Measurements from ENCODE around the gene LRMDA. TPM values are rescaled to one million over a fixed set of nuclear protein-coding genes. Genes with fewer than 3 reads are reported as not detected.

Gene LRMDA
- total and polyA plus RNA-seq, 2 of the 13 experiments (the other 11 are each of a cell fraction or from before 2014, with no cell fraction given) = 13.4 to 22.0 TPM

GRCh38 chr10:76399226-76399625 lies 967.8 kb downstream of the LRMDA start:
- ChIA-PET POLR2A (no interaction called here), CTCF (ENCODE audit: low intra/inter-chr PET ratio, low total read pairs) (no interaction called here)
- ATAC-seq = no peak
- Histone ChIP-seq H3K4me3 (replicated peaks in 1 of 3; ENCODE audit: insufficient read depth in 1 of 3, low read depth in 2 of 3, low read length in 3 of 3) (no peak overlapping the region), H3K9ac (ENCODE audit: insufficient read depth, low read depth, low read length) (no peak overlapping the region), H3K36me3 (replicated peaks in 1 of 2; ENCODE audit: control insufficient read depth in 1 of 2, insufficient read depth in 2 of 2, low read length in 2 of 2) (no peaks in the 10 kb centered on the region), H3K4me2 (ENCODE audit: low read depth, low read length) (no peak overlapping the region), H3K9me3 (ENCODE audit: low read length) (no peaks in the 10 kb centered on the region), H3K27ac (ENCODE audit: extremely low read length, insufficient read depth, low read length) (no peak overlapping the region), H3K27me3 (ENCODE audit: control insufficient read depth in 1 of 2, insufficient read depth in 2 of 2, low read length in 2 of 2) (no peaks in the 10 kb centered on the region), H3K79me2 (ENCODE audit: insufficient read depth, low read length) (no peaks in the 10 kb centered on the region), H3K4me1 (ENCODE audit: insufficient read depth, low read length) (no peaks in the 10 kb centered on the region), H2AFZ (ENCODE audit: low read length) (no peak overlapping the region), H4K20me1 (ENCODE audit: insufficient read depth, low read length) (no peaks in the 10 kb centered on the region)
- no TSS peak for BruUV-seq (replicated peaks)
- FAIRE-seq = no peak
- TF ChIP-seq MXI1 (IDR thresholded peaks at IDR 0.05; ENCODE audit: borderline replicate concordance, low read depth, low read length) = no peak
- TF ChIP-seq HES4 (CRISPR knock-in tag; IDR thresholded peaks at IDR 0.05; ENCODE audit: borderline replicate concordance) = no peak
- TF ChIP-seq MYNN (CRISPR knock-in tag; IDR thresholded peaks at IDR 0.05; ENCODE audit: low read depth) = no peak
- TF ChIP-seq HDAC1 (CRISPR knock-in tag; IDR thresholded peaks at IDR 0.05) = no peak
- no peak for TF ChIP-seq ZNF274 (CRISPR knock-in tag; IDR thresholded peaks at IDR 0.05)
- no peak for DNase-seq (ENCODE audit: low spot score)
- in situ Hi-C loops (cut with HindIII; ENCODE audit: extremely low pct_ligation_motif_present, low pct_unique_long_range_greater_than_20kb) = no loop called here
- 80% methylated on average over 4 of the region's 4 CpGs for WGBS (ENCODE audit: low lambda C conversion rate)
- intact Hi-C loops (cut with micrococcal nuclease; ENCODE audit: unreplicated experiment) = no loop called here

GRCh38 chr10:76401006-76401405 lies 969.6 kb downstream of the LRMDA start:
- Histone ChIP-seq H4K20me1 (ENCODE audit: insufficient read depth, low read length) (no peaks in the 10 kb centered on the region), H3K4me1 (ENCODE audit: insufficient read depth, low read length) (no peaks in the 10 kb centered on the region), H3K4me3 (replicated peaks in 1 of 3; ENCODE audit: insufficient read depth in 1 of 3, low read depth in 2 of 3, low read length in 3 of 3) (no peak overlapping the region), H3K4me2 (ENCODE audit: low read depth, low read length) (no peak overlapping the region), H3K79me2 (ENCODE audit: insufficient read depth, low read length) (no peaks in the 10 kb centered on the region), H3K27me3 (ENCODE audit: control insufficient read depth in 1 of 2, insufficient read depth in 2 of 2, low read length in 2 of 2) (no peaks in the 10 kb centered on the region), H3K9me3 (ENCODE audit: low read length) (no peaks in the 10 kb centered on the region), H3K36me3 (replicated peaks in 1 of 2; ENCODE audit: control insufficient read depth in 1 of 2, insufficient read depth in 2 of 2, low read length in 2 of 2) (no peaks in the 10 kb centered on the region), H3K27ac (ENCODE audit: extremely low read length, insufficient read depth, low read length) (no peak overlapping the region), H2AFZ (ENCODE audit: low read length) (no peak overlapping the region), H3K9ac (ENCODE audit: insufficient read depth, low read depth, low read length) (no peak overlapping the region)
- FAIRE-seq = no peak
- TF ChIP-seq ZNF646 (CRISPR knock-in tag; IDR thresholded peaks at IDR 0.05) = no peak
- no peak for TF ChIP-seq ZSCAN5A (CRISPR knock-in tag; IDR thresholded peaks at IDR 0.05; ENCODE audit: borderline replicate concordance)
- TF ChIP-seq ATF7-NPFF (CRISPR knock-in tag; IDR thresholded peaks at IDR 0.05; ENCODE audit: low read depth) = no peak
- TF ChIP-seq ZNF143 (CRISPR knock-in tag; IDR thresholded peaks at IDR 0.05) = no peak
- no peak for TF ChIP-seq RELA (CRISPR knock-in tag; IDR thresholded peaks at IDR 0.05)
- TF ChIP-seq NFKB2 (CRISPR knock-in tag; IDR thresholded peaks at IDR 0.05; ENCODE audit: borderline replicate concordance) = no peak
- DNase-seq (ENCODE audit: low spot score) = no peak
- intact Hi-C loops (cut with micrococcal nuclease; ENCODE audit: unreplicated experiment) (no loop called here), in situ Hi-C loops (cut with HindIII; ENCODE audit: extremely low pct_ligation_motif_present, low pct_unique_long_range_greater_than_20kb) (no loop called here)
- ATAC-seq = no peak
- ChIA-PET POLR2A (no interaction called here), CTCF (ENCODE audit: low intra/inter-chr PET ratio, low total read pairs) (no interaction called here)
- no TSS peak for BruUV-seq (replicated peaks)
- WGBS (ENCODE audit: low lambda C conversion rate) = 65% methylated on average over 3 of the region's 3 CpGs

Data from HepG2 (cell line).